Osteoblast (primary cell): Measurements from ENCODE around the gene GAREM1. TPM values are rescaled to one million over a fixed set of nuclear protein-coding genes. Genes with fewer than 3 reads are reported as not detected.

Experiments
- DNase-seq: peaks from one replicate; pipeline ENCODE4 v3.0.0; 2011; ENCODE audit warnings: low spot score, mixed read lengths; ENCODE audit not compliant: insufficient read length; ENCODE audit errors: missing footprints
- H2AFZ ChIP-seq: 2 replicates; pipeline ENCODE4 v1.6.0; 2011; ENCODE audit warnings: mild to moderate bottlenecking, low read length
- H3K27ac ChIP-seq: 2 replicates; pipeline ENCODE4 v1.5.1; 2011; ENCODE audit warnings: mild to moderate bottlenecking, low read depth, low read length, moderate library complexity
- H3K27me3 ChIP-seq: 2 replicates; pipeline ENCODE4 v1.6.0; 2012; ENCODE audit warnings: mild to moderate bottlenecking, control low read depth, inconsistent platforms, low read length, moderate library complexity; ENCODE audit not compliant: insufficient read depth
- H3K36me3 ChIP-seq: 2 replicates; pipeline ENCODE4 v1.5.1; 2011; ENCODE audit warnings: mild to moderate bottlenecking, low read length, control low read depth, moderate library complexity; ENCODE audit not compliant: insufficient read depth
- H3K4me1 ChIP-seq: 2 replicates; pipeline ENCODE4 v1.5.1; 2011; ENCODE audit warnings: mild to moderate bottlenecking, low read length, control low read depth, moderate library complexity; ENCODE audit not compliant: insufficient read depth
- H3K4me2 ChIP-seq: 2 replicates; pipeline ENCODE4 v1.6.0; 2011; ENCODE audit warnings: mild to moderate bottlenecking, low read length; ENCODE audit not compliant: insufficient read depth
- H3K4me3 ChIP-seq: fragments of 200-600 bp; sonication (generic); 3 replicates; pipeline ENCODE4 v1.5.1; 2012; ENCODE audit warnings: mild to moderate bottlenecking, low read length, inconsistent platforms; ENCODE audit not compliant: insufficient read depth
- H3K79me2 ChIP-seq: 2 replicates; pipeline ENCODE4 v1.6.0; 2012; ENCODE audit warnings: mild to moderate bottlenecking, low read length, control low read depth, inconsistent platforms; ENCODE audit not compliant: insufficient read depth
- H3K9me3 ChIP-seq: 2 replicates; pipeline ENCODE4 v1.5.1; 2011; ENCODE audit warnings: low read depth, low read length, control low read depth
- H4K20me1 ChIP-seq: 2 replicates; pipeline ENCODE4 v1.6.0; 2012; ENCODE audit warnings: mild to moderate bottlenecking, low read length, control low read depth; ENCODE audit not compliant: insufficient read depth
- total RNA-seq: library from RNA; depleted of rRNA; stranded (reverse); fragments of >200 nt; gene quantifications from 2 replicates; pipeline ENCODE4 v1.2.3, GENCODE V29; 2012
- TF ChIP-seq, protein P1 (sequence below): IDR thresholded peaks from 2 replicates; pipeline ENCODE4 v1.5.1; 2011; ENCODE audit warnings: mild to moderate bottlenecking, low read depth, low read length, moderate library complexity; ENCODE audit errors: extremely low read depth

GAREM1 gene
- total RNA-seq, result 3.6 and 5.0 TPM in 2 replicates

GRCh38 chr18:32470714-32471633 is at the start of gene GAREM1:
GAREM1 (minus strand) TSS chr18:32470882; CDS start chr18:32470428, 454 bp downstream.
- no peaks in the 10 kb centered on the region for H3K79me2 ChIP-seq
- TF ChIP-seq, protein P1, sequence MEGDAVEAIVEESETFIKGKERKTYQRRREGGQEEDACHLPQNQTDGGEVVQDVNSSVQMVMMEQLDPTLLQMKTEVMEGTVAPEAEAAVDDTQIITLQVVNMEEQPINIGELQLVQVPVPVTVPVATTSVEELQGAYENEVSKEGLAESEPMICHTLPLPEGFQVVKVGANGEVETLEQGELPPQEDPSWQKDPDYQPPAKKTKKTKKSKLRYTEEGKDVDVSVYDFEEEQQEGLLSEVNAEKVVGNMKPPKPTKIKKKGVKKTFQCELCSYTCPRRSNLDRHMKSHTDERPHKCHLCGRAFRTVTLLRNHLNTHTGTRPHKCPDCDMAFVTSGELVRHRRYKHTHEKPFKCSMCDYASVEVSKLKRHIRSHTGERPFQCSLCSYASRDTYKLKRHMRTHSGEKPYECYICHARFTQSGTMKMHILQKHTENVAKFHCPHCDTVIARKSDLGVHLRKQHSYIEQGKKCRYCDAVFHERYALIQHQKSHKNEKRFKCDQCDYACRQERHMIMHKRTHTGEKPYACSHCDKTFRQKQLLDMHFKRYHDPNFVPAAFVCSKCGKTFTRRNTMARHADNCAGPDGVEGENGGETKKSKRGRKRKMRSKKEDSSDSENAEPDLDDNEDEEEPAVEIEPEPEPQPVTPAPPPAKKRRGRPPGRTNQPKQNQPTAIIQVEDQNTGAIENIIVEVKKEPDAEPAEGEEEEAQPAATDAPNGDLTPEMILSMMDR, result peak; percentile 41
- H3K4me2 ChIP-seq, result peak within 1 kb of the TSS; percentile 94
- peak; percentile 99 for DNase-seq
- H2AFZ ChIP-seq, result peak within 1 kb of the TSS; percentile 98
- H3K4me3 ChIP-seq, result peak within 1 kb of the TSS; percentile 74
- H3K9me3 ChIP-seq, result no peaks in the 10 kb centered on the region
- H3K27me3 ChIP-seq, result peaks cover 10% of the 10 kb centered on the region
- peaks cover 11% of the 10 kb centered on the region for H3K4me1 ChIP-seq
- no peak within 1 kb of the TSS for H3K27ac ChIP-seq
- H4K20me1 ChIP-seq, result no peaks in the 10 kb centered on the region
- H3K36me3 ChIP-seq, result no peaks in the 10 kb centered on the region

DNA sequence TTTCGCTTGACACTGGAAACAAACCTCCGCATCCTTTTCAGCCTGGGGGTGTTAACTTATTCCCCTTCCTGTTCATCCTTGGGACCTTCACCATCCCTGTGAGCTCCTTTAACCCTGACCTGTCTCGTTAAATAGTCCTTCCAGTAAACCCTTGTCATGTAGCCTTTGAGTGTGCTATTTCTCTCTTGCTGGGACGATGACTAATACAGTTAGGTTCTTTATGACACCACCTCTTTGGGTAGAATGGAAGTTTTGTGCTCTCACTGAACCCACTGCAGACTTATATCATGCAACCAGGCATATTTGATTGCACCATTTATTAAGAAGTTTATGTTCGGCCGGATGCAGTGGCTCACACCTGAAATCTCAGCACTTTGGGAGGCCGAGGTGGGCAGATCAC is 40.5 kb upstream of the GAREM1 start:
- Histone ChIP-seq H3K79me2 (no peaks in the 10 kb centered on the region), H4K20me1 (no peaks in the 10 kb centered on the region), H3K4me1 (no peaks in the 10 kb centered on the region), H3K27me3 (no peaks in the 10 kb centered on the region), H3K4me3 (no peak overlapping the region), H3K9me3 (no peaks in the 10 kb centered on the region), H2AFZ (no peak overlapping the region), H3K36me3 (no peaks in the 10 kb centered on the region), H3K4me2 (no peak overlapping the region), H3K27ac (no peak overlapping the region)
- TF ChIP-seq, protein P1, result no peak
- DNase-seq, result no peak

GRCh38 chr18:32509111-32509510 is 38.4 kb upstream of the GAREM1 start:
- no peak overlapping the region for H2AFZ ChIP-seq
- DNase-seq, result no peak
- H4K20me1 ChIP-seq, result no peaks in the 10 kb centered on the region

DNA sequence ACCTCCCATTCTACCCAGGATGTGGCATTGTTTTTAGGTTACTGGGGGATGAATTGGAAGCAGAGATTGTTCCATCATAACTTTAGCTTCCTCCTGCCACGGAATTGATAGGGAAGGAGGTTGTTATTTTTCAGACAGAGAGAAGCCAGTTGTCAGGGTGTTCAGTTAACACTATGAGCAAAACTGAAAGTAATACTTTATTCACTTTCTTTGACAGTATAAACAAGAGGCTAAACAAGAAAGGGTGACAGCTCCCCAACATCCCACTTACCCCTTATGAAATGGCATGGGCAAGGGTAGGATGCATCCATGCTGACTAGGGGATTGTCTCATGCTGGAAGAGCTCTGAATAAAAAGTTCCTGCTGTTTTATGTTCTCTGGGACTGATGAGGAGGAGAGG is 36.4 kb upstream of the GAREM1 start:
- H3K27me3 ChIP-seq, result no peaks in the 10 kb centered on the region
- H3K79me2 ChIP-seq, result no peaks in the 10 kb centered on the region
- no peaks in the 10 kb centered on the region for H3K4me1 ChIP-seq
- no peaks in the 10 kb centered on the region for H3K9me3 ChIP-seq
- no peak for DNase-seq
- no peak overlapping the region for H3K27ac ChIP-seq
- no peaks in the 10 kb centered on the region for H4K20me1 ChIP-seq
- TF ChIP-seq, protein P1, result no peak
- H3K36me3 ChIP-seq, result no peaks in the 10 kb centered on the region
- no peak overlapping the region for H3K4me2 ChIP-seq
- no peak overlapping the region for H2AFZ ChIP-seq
- H3K4me3 ChIP-seq, result no peak overlapping the region

More at GRCh38 chr18:32509111-32509510, 38.4 kb upstream of the GAREM1 start:
- H3K4me1 ChIP-seq, result no peaks in the 10 kb centered on the region
- no peaks in the 10 kb centered on the region for H3K79me2 ChIP-seq
- H3K4me3 ChIP-seq, result no peak overlapping the region
- H3K36me3 ChIP-seq, result no peaks in the 10 kb centered on the region
- H3K27me3 ChIP-seq, result no peaks in the 10 kb centered on the region
- H3K4me2 ChIP-seq, result no peak overlapping the region
- no peaks in the 10 kb centered on the region for H3K9me3 ChIP-seq
- TF ChIP-seq, protein P1, result no peak
- no peak overlapping the region for H3K27ac ChIP-seq
